Measurements from ENCODE around the gene PAPPA2.

DNA sequence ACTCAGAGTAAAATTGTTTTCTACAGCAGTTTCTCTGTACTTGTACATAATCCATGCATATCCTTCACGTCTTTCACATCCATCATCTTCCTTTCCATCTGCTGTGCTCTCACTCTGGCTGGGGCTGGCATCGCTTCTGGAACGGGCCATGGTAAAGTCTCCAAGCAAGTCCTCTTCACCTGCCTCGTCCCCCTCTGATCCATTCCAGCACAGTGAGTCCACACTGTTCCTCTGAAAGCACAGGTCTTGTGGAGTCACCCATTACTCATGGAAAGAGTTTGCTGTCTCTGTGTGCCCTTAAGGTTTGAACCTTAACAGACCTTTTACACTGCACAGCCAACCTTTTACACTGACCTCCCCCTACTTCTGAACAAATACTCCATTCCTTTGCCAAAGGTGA, 387.9 kb downstream of the PAPPA2 start:
- TF ChIP-seq, protein P1, sequence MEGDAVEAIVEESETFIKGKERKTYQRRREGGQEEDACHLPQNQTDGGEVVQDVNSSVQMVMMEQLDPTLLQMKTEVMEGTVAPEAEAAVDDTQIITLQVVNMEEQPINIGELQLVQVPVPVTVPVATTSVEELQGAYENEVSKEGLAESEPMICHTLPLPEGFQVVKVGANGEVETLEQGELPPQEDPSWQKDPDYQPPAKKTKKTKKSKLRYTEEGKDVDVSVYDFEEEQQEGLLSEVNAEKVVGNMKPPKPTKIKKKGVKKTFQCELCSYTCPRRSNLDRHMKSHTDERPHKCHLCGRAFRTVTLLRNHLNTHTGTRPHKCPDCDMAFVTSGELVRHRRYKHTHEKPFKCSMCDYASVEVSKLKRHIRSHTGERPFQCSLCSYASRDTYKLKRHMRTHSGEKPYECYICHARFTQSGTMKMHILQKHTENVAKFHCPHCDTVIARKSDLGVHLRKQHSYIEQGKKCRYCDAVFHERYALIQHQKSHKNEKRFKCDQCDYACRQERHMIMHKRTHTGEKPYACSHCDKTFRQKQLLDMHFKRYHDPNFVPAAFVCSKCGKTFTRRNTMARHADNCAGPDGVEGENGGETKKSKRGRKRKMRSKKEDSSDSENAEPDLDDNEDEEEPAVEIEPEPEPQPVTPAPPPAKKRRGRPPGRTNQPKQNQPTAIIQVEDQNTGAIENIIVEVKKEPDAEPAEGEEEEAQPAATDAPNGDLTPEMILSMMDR (IDR thresholded peaks at IDR 0.05) = no peak
- no peak for TF ChIP-seq EZH2 (IDR thresholded peaks at IDR 0.05; ENCODE audit: borderline replicate concordance, insufficient read depth, low read depth, low read length, poor library complexity, severe bottlenecking)

All from B cell (primary cell).